Mucosa of stomach (tissue), 1 donor: ENCODE results near the gene NACC2.

ENCODE experiments used
- H3K27me3 ChIP-seq: one replicate; pipeline ENCODE4 v1.7.0; 2013; ENCODE audit warnings: mild to moderate bottlenecking, low read length; ENCODE audit not compliant: control insufficient read depth, insufficient read depth
- H3K36me3 ChIP-seq: one replicate; pipeline ENCODE4 v1.7.0; 2013; ENCODE audit warnings: low read length; ENCODE audit not compliant: control insufficient read depth, insufficient read depth
- H3K4me1 ChIP-seq: one replicate; pipeline ENCODE4 v1.7.0; 2013; ENCODE audit warnings: mild to moderate bottlenecking, low read length; ENCODE audit not compliant: control insufficient read depth, insufficient read depth
- H3K4me3 ChIP-seq: one replicate; pipeline ENCODE4 v1.7.0; 2013; ENCODE audit warnings: low read length
- H3K9ac ChIP-seq: one replicate; pipeline ENCODE4 v1.7.0; 2013; ENCODE audit warnings: mild to moderate bottlenecking, low read length, moderate library complexity
- H3K9me3 ChIP-seq: one replicate; pipeline ENCODE4 v1.7.0; 2013; ENCODE audit warnings: mild to moderate bottlenecking, low read length, moderate library complexity; ENCODE audit not compliant: control insufficient read depth
- donor health status: Pancreatic carcinoma.

Gene NACC2

DNA sequence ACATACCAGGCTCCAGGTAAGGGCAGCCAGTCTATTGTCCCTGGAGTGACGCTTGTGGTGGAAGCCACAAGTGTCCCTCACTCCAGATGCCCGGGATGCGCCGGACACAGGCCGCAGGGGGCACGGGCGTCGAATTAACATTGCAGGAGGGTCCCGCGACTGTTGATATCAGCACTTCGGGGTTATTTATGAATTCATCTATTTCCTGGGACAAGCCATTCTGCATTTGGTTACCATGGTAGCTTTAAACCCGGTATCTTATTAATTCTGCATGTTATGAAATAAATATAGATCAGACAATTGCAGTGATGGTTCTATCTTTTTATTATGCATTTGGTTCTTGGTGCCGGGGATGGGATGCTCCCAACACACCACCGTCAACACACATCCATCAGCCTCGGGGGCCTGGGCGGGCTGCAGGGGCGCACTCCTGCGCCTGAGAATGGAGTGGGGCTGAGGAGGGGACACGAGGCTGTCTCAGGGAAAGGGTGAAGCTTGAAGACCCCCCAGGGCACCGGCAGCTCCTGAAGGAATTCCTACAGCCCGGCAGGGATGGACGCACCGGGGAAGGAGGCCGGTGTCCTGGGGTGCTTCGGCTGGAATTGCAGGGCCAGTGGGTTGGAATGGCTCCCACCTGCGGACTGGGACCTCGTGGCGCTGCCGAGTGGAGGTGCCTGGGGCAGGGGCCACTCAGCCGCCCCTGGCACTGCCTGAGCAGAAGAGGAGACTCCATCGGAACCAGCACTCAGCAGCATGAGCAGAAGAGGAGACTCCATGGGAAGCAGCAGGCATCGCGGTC, 41.2 kb upstream of the NACC2 start:
- Histone ChIP-seq H3K4me1 (peaks cover 18% of the 10 kb centered on the region), H3K27me3 (peaks cover 50% of the 10 kb centered on the region), H3K9ac (no peak overlapping the region), H3K9me3 (no peaks in the 10 kb centered on the region), H3K36me3 (no peaks in the 10 kb centered on the region), H3K4me3 (no peak overlapping the region)

DNA sequence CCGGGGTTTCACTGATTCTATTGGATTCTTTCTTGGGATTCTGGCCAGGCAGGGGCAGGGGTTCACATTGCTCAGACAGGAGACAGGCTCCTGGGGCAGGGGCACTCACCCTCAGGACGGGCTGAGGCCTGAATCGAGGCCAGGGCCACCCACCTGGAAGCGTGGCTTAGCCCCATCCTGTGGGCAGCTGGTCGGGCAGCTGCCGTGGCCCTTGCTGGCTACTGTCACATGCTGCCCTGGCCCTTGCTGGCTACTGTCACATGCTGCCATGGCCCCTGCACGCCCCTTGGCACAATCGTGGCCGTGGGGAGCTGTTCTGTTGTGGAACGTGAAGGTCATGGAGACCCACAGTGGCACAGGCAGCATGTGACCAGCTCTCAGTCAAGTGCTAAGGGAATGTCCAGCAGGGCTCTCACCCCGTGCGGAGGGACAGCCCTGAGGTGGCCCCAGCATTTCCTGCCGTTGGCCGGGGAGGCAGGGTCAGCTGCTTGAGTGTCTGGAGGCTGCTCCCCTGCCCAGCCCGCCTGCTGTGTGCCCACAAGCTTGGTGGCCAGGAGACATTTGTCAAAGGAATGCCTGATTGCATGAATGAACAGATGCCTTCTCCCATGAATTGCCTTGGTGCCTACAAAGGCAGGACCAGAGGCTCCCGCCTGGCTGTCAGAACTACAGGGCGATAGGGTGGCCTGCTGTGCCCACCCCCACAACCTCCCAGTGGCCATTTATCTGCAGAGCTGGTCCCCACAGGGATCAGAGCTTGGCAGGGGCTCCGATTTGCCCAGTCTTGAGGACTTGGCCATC, 40.4 kb upstream of the NACC2 start:
- H3K4me1 ChIP-seq, result peaks cover 26% of the 10 kb centered on the region
- no peak overlapping the region for H3K9ac ChIP-seq
- no peak overlapping the region for H3K4me3 ChIP-seq
- H3K27me3 ChIP-seq, result peaks cover 54% of the 10 kb centered on the region
- H3K36me3 ChIP-seq, result no peaks in the 10 kb centered on the region
- no peaks in the 10 kb centered on the region for H3K9me3 ChIP-seq

DNA sequence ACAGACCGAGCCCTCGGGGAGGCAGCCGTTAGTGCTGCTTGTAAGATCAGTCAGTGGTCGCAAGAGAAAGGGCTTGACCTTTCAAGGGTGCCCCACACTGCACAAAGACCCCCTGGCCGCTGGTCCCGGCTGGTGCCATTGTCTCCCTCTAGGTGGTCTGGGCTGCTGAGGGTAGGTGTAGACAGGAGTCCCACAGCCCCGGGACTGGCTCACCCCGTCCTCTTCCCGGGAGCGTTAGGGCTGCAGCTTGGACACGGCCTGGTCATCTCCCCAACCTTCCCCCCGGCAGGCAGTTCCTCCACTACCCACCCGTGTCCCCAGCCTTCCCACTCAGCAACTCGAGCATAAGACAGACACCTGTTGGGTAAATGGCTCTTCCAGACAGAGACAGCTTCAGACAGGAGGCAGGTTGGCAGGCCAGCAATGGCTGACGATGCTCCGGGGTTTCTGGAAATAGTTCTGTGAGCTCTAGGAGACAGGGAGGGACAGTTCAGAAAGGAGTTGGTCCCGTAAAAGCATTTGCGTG, 38.9 kb upstream of the NACC2 start:
- Histone ChIP-seq H3K9me3 (no peaks in the 10 kb centered on the region), H3K4me1 (peaks cover 29% of the 10 kb centered on the region), H3K27me3 (peaks cover 58% of the 10 kb centered on the region), H3K4me3 (no peak overlapping the region), H3K36me3 (no peaks in the 10 kb centered on the region), H3K9ac (no peak overlapping the region)

- Histone ChIP-seq H3K4me1 (peaks cover 29% of the 10 kb centered on the region), H3K9ac (no peak overlapping the region), H3K36me3 (no peaks in the 10 kb centered on the region), H3K9me3 (no peaks in the 10 kb centered on the region), H3K4me3 (no peak overlapping the region), H3K27me3 (peaks cover 59% of the 10 kb centered on the region)
Observed at GRCh38 chr9:136133191-136133958, 38.3 kb upstream of the NACC2 start.

GRCh38 chr9:136132512-136133050, 37.5 kb upstream of the NACC2 start:
- peaks cover 57% of the 10 kb centered on the region for H3K27me3 ChIP-seq
- no peak overlapping the region for H3K9ac ChIP-seq
- H3K9me3 ChIP-seq, result no peaks in the 10 kb centered on the region
- no peaks in the 10 kb centered on the region for H3K36me3 ChIP-seq
- H3K4me1 ChIP-seq, result peaks cover 29% of the 10 kb centered on the region
- no peak overlapping the region for H3K4me3 ChIP-seq

- Histone ChIP-seq H3K27me3 (peaks cover 54% of the 10 kb centered on the region), H3K9ac (no peak overlapping the region), H3K4me1 (peaks cover 29% of the 10 kb centered on the region), H3K4me3 (no peak overlapping the region), H3K36me3 (no peaks in the 10 kb centered on the region), H3K9me3 (no peaks in the 10 kb centered on the region)
Observed at GRCh38 chr9:136131629-136132511, 36.8 kb upstream of the NACC2 start.

DNA sequence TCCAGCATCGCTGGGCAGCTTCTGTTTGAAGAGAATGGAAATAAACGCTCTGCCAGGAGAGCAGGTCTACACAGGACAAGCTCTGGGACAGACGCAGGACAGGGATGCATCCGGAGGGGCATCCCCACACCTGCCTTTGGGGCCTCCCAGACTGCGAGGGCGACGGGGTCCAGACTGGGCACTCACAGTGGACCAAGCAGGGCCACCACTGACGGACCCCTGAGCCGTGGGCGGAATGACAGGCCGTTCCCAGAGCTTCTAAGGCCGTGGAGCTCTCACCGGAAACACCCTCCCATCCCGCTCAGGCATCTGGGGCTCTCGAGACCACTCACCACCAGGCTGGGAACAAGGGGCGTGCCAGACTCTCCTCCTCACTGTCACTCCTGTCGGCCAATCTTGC, 34.1 kb upstream of the NACC2 start:
- H3K4me1 ChIP-seq, result peaks cover 28% of the 10 kb centered on the region

GRCh38 chr9:136128436-136128835, 33.3 kb upstream of the NACC2 start:
- Histone ChIP-seq H3K9me3 (no peaks in the 10 kb centered on the region), H3K27me3 (peaks cover 41% of the 10 kb centered on the region), H3K4me1 (peaks cover 21% of the 10 kb centered on the region), H3K36me3 (no peaks in the 10 kb centered on the region), H3K4me3 (no peak overlapping the region), H3K9ac (no peak overlapping the region)

More for the DNA sequence above, 34.1 kb upstream of the NACC2 start:
- Histone ChIP-seq H3K36me3 (no peaks in the 10 kb centered on the region), H3K27me3 (peaks cover 47% of the 10 kb centered on the region), H3K4me3 (no peak overlapping the region), H3K9ac (no peak overlapping the region), H3K9me3 (no peaks in the 10 kb centered on the region)

- H3K4me3 ChIP-seq, result no peak overlapping the region
- peaks cover 39% of the 10 kb centered on the region for H3K27me3 ChIP-seq
- no peaks in the 10 kb centered on the region for H3K9me3 ChIP-seq
- no peak overlapping the region for H3K9ac ChIP-seq
- no peaks in the 10 kb centered on the region for H3K36me3 ChIP-seq
- peaks cover 26% of the 10 kb centered on the region for H3K4me1 ChIP-seq
Observed at GRCh38 chr9:136127313-136127712, 32.2 kb upstream of the NACC2 start.

GRCh38 chr9:136124976-136125692, 30.0 kb upstream of the NACC2 start:
- Histone ChIP-seq H3K9ac (no peak overlapping the region), H3K36me3 (no peaks in the 10 kb centered on the region), H3K4me1 (peaks cover 9% of the 10 kb centered on the region), H3K4me3 (no peak overlapping the region), H3K9me3 (no peaks in the 10 kb centered on the region), H3K27me3 (peaks cover 25% of the 10 kb centered on the region)
